Measurements from ENCODE around the gene INCENP. TPM values are rescaled to one million over a fixed set of nuclear protein-coding genes. Genes with fewer than 3 reads are reported as not detected.

Gene INCENP
- total and polyA plus RNA-seq, 11 donors, result 2.0 to 22.8 (median 12.5) TPM

- intact Hi-C loops (cut with DNase I), result loop anchor here (1.0 to 10.0 kb wide), 6 partner anchors 140 to 206 kb away; no protein-coding TSS in a partner anchor
- Histone ChIP-seq H3K4me3 (peak overlapping the region in 2 of 12 donors; percentile 2 to 9), H3K4me1 (peaks cover 0 to 19% (median 0%) of the 10 kb centered on the region in 12 donors), H3K9me3 (no peaks in the 10 kb centered on the region), H3K27me3 (peaks cover 0 to 22% (median 6%) of the 10 kb centered on the region in 9 donors), H3K27ac (peak overlapping the region in 5 of 12 donors; percentile 2 to 72 (median 50)), H3K36me3 (no peaks in the 10 kb centered on the region)
- 4 to 7% (median 5%) methylated on average over 14 of the region's 14 CpGs for WGBS, 4 donors
- peak in 4 of 5 donors; percentile 75 to 85 (median 76) for DNase-seq
- no peak for TF ChIP-seq POLR2A (IDR thresholded peaks at IDR 0.05)
- TF ChIP-seq, protein P1, sequence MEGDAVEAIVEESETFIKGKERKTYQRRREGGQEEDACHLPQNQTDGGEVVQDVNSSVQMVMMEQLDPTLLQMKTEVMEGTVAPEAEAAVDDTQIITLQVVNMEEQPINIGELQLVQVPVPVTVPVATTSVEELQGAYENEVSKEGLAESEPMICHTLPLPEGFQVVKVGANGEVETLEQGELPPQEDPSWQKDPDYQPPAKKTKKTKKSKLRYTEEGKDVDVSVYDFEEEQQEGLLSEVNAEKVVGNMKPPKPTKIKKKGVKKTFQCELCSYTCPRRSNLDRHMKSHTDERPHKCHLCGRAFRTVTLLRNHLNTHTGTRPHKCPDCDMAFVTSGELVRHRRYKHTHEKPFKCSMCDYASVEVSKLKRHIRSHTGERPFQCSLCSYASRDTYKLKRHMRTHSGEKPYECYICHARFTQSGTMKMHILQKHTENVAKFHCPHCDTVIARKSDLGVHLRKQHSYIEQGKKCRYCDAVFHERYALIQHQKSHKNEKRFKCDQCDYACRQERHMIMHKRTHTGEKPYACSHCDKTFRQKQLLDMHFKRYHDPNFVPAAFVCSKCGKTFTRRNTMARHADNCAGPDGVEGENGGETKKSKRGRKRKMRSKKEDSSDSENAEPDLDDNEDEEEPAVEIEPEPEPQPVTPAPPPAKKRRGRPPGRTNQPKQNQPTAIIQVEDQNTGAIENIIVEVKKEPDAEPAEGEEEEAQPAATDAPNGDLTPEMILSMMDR (IDR thresholded peaks at IDR 0.05), result peak; percentile 58 to 80 (median 70)
- ATAC-seq, result peak; percentile 33 to 86 (median 80)
These were observed 47.5 kb downstream of the INCENP start for GRCh38 chr11:62171261-62171723.

DNA sequence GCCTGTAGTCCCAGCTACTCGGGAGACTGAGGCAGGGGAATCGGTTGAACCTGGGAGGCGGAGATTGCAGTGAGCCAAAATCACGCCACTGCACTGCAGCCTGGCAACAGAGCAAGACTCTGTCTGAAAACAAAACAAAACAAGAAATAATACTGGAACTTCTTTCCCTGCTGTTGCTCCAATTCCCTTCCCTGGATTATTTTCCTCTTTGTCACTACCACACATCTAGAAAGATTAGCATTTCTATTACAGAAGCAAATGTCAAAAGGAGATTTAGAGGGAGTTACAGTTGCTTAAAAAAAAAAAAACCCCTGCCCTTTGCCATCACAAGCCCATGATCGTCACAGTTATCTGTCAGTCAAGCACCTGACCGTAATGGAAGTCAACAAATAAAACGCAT lies 48.5 kb downstream of the INCENP start:
- DNase-seq, result no peak
- peak overlapping the region in 3 of 12 donors; percentile 12 to 72 (median 51) for H3K27ac ChIP-seq
- H3K4me1 ChIP-seq, result peaks cover 0 to 19% (median 0%) of the 10 kb centered on the region in 12 donors
- H3K9me3 ChIP-seq, result no peaks in the 10 kb centered on the region
- intact Hi-C loops (cut with DNase I), result loop anchor here in 4 of 10 donors (2.0 to 10.0 kb wide), 5 partner anchors 139 to 205 kb away; no protein-coding TSS in a partner anchor
- peaks cover 0 to 22% (median 6%) of the 10 kb centered on the region in 9 donors for H3K27me3 ChIP-seq
- 56 to 67% (median 59%) methylated on average over 7 of the region's 7 CpGs for WGBS, 4 donors
- H3K36me3 ChIP-seq, result no peaks in the 10 kb centered on the region
- no peak overlapping the region for H3K4me3 ChIP-seq
- no peak for ATAC-seq
- TF ChIP-seq, protein P1 (IDR thresholded peaks at IDR 0.05), result no peak
- no peak for TF ChIP-seq POLR2A (IDR thresholded peaks at IDR 0.05)

DNA sequence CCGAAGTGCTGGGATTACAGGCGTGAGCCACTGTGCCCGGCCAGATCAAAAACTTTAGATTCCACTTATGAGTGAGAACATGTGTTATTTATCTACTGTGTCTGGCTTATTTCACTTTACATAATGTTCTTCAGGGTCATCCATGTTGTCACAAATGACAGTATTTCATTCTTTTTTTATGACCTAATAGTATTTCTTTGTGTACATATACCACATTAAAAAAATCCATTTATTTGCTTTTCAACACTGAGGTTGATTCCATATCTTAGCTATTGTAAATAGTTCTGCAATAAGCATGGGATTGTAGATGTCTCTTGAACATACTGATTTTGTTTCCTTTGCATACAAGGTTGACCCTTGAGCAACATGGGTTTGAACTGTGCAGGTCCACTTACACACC lies 53.0 kb downstream of the INCENP start:
- Histone ChIP-seq H3K27me3 (peaks cover 0 to 22% (median 6%) of the 10 kb centered on the region in 9 donors), H3K27ac (no peak overlapping the region), H3K4me3 (no peak overlapping the region), H3K9me3 (no peaks in the 10 kb centered on the region), H3K36me3 (no peaks in the 10 kb centered on the region), H3K4me1 (peaks cover 0 to 5% (median 0%) of the 10 kb centered on the region in 12 donors)
- no peak for ATAC-seq
- intact Hi-C loops (cut with DNase I), result loop anchor here in 2 of 10 donors (10.0 kb wide), 1 partner anchor 198 kb away; no protein-coding TSS in a partner anchor
- no peak for DNase-seq
- TF ChIP-seq POLR2A (IDR thresholded peaks at IDR 0.05), result no peak
- TF ChIP-seq, protein P1 (IDR thresholded peaks at IDR 0.05), result no peak
- WGBS, 4 donors, result 72 to 82% (median 76%) methylated on average over 3 of the region's 3 CpGs

DNA sequence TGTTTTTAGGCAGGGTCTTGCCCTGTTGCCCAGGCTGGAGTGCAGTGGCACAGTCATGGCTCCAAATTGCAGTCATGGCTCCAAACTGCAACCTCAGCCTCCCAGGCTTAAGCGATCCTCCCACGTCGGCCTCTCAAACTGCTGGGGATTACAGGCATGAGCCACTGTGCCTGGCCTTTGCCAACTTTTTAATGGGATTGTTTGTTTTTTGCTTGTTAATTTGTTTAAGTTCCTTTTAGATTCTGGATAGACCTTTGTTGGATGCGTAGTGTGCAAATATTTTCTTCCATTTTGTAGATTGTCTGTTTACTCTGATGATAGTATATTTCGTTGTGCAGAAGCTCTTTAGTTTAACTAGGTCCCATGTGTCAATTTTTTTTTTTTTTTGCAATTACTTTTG lies 56.2 kb downstream of the INCENP start:
- 82 to 89% (median 86%) methylated on average over 5 of the region's 5 CpGs for WGBS, 4 donors
- intact Hi-C loops (cut with DNase I), result loop anchor here in 2 of 10 donors (10.0 kb wide), 1 partner anchor 195 kb away; no protein-coding TSS in a partner anchor
- Histone ChIP-seq H3K27me3 (peaks cover 0 to 19% (median 0%) of the 10 kb centered on the region in 9 donors), H3K4me3 (no peak overlapping the region), H3K4me1 (no peaks in the 10 kb centered on the region), H3K36me3 (no peaks in the 10 kb centered on the region), H3K9me3 (peaks cover 0 to 9% (median 0%) of the 10 kb centered on the region in 12 donors), H3K27ac (no peak overlapping the region)
- ATAC-seq (no peak), DNase-seq (no peak)
- no peak for TF ChIP-seq POLR2A (IDR thresholded peaks at IDR 0.05)
- TF ChIP-seq, protein P1 (IDR thresholded peaks at IDR 0.05), result no peak

All from heart left ventricle (tissue), 16 donors.